Heart left ventricle (tissue), 13 donors: Measurements from ENCODE around the gene OR1E2.

Experiments
- CTCF ChIP-seq, 12 donors: fragments of 200-600 bp; sonication (generic) in 4 of 12; IDR thresholded peaks; one replicate each; pipeline versions ENCODE4 v1.5.0 to v1.8.0; 2018 to 2022; ENCODE audit warnings: antibody characterized with exemption in 12 of 12, mild to moderate bottlenecking in 5 of 12
- POLR2A ChIP-seq, 2 donors: fragments of 450-650 bp; IDR thresholded peaks; one replicate each; pipeline ENCODE4 v1.6.1; 2017; ENCODE audit warnings: antibody characterized with exemption in 2 of 2, mild to moderate bottlenecking in 2 of 2, moderate library complexity in 2 of 2
- donor health status: ischemic (EF 13 %, LVEDD 7.1; RV severe dilation, severe dysfunction).
- donor health status: DM: no; HTN: yes; CAD: no.
- donor health status: DM: no; HTN: no; CAD: no.
- donor health status: ischemic (EF 25% LVEDD 6.9; RV normal size, moderate dysfunction).
- donor health status: ischemic (EF 25% LVEDD 5.7; RV mildly dilated, moderate dysfunction).
- donor health status: ischemic (EF 35%, LVEDD 5.7; RV mildly dilated, moderate dysfunction).
- donor health status: nonischemic (EF 11% LVEDD 7.7; RV severe dilation, severe dysfunction).
- donor health status: DM: yes; HTN: yes; CAD: no.
- donor health status: PGD.
- donor health status: ischemic (EF 29% LVEDD 5.4; RV normal size, mild dysfunction).
- donor health status: nonischemic (EF 23%, LVEDD 6.1; RV moderate dilation, normal function).

- TF ChIP-seq CTCF (IDR thresholded peaks at IDR 0.05) = no peak
- TF ChIP-seq POLR2A (IDR thresholded peaks at IDR 0.05) = no peak
Measured at GRCh38 chr17:3479988-3480387, 46.3 kb upstream of the OR1E2 start.
